SK-N-DZ (cell line): ENCODE measurements around the gene CAMKMT.

Experiments
- DNase-seq: peaks from one replicate; pipeline ENCODE4 v3.0.0-alpha.2; 2015; ENCODE audit warnings: low spot score

The CAMKMT gene

GRCh38 chr2:44741507-44741906 is 379.8 kb downstream of the CAMKMT start:
- no peak for DNase-seq

DNA sequence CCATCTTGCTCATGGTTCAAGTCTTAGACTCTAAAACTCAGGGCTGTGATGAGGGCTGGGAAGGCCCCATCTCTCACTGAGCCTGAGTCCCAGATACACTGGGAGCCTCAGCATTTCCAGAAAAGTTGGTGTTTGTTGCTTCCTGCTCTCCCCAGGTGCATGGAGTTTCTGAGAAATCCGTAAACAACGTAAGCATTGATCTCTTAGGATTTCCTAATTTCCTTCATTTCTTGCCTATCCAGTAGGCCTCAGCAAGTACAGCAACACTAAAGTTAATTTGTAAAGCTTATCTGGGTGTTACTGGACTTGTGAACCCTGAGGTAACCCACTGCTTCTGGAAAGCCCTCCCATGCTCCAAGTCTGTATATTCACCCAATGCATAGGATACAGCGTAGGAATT is 380.3 kb downstream of the CAMKMT start:
- no peak for DNase-seq

DNA sequence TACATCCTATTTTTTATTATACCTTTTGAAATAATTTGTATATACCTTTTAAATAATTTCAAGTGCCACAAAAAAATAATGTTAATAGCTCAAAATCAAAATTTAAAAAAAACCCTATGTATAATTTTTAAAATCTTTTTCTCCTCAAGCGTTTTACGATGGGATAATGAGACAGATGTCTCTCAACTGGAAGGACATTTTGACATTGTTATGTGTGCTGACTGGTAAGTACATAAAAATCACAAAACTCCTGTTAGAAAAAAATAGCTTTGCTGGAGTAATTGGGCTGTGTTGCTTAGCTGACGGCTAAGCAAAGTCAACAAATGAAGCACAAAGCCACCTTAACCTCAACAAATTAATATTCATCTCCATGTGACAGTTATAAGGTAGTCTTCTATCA is 381.7 kb downstream of the CAMKMT start:
- DNase-seq: no peak

GRCh38 chr2:44744961-44745892 is 383.5 kb downstream of the CAMKMT start:
- DNase-seq: peak; percentile 38

DNA sequence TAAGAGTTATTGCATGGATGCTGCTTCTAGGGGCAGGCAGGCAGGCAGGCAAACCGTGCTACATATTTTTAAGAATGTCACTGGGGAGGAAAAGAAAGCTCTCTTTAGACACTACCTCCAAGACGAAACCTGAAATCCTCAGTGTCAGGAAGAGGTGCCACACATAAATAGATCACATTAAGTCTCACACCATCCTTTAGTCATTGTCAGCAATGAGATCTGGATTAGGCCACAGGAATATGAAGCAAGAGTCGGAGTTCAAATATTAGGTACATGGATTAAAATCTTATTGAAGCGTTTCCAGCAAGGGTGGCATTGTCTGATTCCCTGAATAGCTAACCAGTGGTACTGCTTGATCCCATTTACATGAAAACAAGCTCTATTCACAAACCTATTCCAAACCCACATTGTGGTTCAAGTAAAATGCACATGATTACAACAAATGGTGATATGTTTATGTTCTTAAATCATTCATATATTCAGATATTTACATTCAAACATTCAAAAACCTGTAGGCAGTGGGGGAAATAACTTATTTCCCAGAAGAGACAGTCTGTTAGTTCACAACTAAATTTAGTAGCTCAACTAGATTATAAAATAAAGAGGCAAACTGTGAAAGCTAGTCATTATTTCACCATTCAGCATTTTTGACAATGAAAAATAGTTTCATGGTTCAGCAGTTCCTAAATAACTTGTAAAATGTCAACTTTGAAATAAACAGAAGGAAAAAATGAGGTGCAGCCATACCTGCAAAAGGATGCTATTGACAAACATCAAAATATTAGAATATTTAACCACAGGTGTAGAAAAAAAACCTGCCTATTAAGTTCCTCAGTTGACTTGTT is 384.4 kb downstream of the CAMKMT start:
- DNase-seq: no peak

- DNase-seq: no peak
Measured at GRCh38 chr2:44746856-44747615, 385.3 kb downstream of the CAMKMT start.

DNA sequence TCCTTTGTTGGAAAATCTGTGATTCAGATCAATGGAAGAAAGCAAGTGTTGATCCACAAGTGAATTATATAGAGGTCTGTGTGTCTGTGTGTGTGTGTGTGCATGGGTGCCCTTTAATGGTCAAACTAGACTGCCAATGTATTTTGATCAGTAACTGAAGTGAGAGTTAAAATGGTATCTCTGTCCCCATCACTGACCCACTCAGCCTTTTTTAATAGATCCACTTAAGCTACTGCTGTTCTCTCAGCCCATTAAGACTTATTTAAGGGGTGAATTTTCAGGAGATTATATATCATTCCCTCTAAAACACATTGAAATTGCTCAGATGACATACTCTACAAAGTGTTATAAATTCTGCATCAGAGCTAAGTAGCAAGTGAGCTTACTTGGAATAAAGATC is 386.0 kb downstream of the CAMKMT start:
- DNase-seq: peak; percentile 37

GRCh38 chr2:44751754-44752479 is 390.2 kb downstream of the CAMKMT start:
- DNase-seq: no peak

DNA sequence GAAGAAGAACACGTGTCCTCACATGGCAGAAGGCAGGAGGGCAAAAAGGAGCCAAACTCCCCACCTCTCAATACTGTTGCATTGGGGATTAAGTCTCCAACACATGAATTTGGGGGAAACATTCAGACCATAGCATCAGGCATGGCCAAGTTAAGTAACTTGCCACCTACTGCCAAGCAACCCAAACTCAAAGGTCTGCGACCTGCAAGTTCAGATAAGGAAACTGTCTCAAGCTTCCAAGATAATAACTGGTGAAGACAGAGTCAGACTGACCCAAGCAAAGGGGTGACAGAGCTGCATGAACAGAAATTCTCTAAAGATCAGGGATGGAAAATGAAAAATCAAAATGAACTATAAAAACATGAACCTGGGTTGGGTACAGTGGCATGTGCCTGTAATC is 391.0 kb downstream of the CAMKMT start:
- DNase-seq: no peak

GRCh38 chr2:44753552-44754285 is 392.0 kb downstream of the CAMKMT start:
- DNase-seq: no peak

GRCh38 chr2:44758591-44758990 is 396.8 kb downstream of the CAMKMT start:
- DNase-seq: no peak

GRCh38 chr2:44759823-44760222 is 398.1 kb downstream of the CAMKMT start:
- no peak for DNase-seq

GRCh38 chr2:44763275-44763782 is 401.6 kb downstream of the CAMKMT start:
- no peak for DNase-seq

DNA sequence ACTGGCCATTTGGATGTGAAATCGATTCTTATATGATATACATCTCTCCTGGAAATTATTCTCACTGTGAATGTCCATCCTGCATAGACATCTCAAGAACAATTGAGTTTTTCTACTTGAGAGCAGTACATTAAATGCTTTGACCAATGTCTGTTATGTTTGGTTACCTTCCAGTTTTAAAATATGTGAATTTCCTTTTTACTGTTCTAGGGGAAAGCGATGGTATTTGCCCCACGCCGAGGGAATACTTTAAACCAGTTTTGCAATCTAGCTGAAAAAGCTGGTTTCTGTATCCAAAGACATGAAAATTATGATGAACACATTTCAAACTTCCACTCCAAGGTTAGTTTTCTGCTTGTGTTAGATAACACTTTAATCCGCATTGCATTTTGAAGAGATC is 404.5 kb downstream of the CAMKMT start:
- DNase-seq: no peak

GRCh38 chr2:44766777-44767176 is 405.0 kb downstream of the CAMKMT start:
- DNase-seq: peak; percentile 64

DNA sequence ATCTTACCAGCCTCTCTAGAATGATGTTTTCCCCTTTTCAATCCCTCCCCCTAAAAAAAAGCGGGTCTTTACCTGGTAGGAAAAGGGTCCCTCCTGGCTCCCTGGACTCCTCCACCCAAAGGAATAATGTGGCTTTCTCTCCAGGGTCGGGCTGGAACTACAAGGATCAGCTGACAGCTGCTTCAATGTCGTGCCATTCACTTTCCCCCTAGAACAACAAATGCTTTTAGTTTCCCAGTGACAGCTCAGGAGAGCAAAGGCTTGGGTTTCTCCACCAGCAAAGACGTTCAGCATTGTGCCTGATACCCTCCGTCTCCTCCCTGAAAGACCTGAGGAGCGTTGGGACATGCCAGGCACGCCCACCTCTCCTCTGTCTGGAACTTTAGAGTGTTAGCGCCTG is 405.9 kb downstream of the CAMKMT start:
- no peak for DNase-seq

DNA sequence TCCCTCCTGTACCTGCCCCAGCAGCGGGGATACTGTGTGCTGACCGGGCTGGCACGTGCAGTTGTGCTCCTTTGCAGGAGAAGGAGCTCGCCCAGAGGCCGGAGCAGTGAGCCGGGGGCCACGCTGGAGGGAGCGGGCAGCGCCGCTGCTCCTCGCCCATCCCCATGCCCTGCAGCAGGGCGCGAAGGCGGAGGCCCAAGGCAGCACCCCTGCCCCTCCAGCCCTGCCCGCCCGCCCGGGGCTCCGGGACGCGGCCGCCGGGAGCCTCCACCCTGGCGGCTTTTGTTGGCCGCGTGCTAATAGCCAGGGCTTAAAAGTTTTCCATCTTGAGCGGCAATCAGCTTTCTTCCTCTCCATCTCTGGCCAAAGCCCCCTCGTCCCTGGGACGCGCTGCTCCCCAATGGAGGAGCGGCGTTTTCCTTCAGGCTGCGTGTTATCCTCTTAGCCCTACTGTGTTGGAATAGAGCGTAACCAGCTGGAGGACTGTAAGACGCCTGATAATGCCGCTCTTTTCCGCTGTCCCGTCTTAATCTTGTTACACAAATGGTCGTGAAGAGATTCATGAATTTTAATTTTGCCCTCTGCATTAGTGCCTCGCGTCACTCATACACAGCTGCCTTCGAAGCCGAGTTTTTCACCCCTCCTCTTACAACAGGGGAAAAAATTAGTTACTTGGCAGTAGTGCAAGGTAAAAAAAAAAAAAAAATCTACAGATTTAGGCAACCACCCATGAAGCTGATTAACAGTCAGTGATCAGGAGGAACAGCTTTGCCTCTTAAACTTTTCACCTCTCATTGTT is 406.9 kb downstream of the CAMKMT start:
- no peak for DNase-seq

DNA sequence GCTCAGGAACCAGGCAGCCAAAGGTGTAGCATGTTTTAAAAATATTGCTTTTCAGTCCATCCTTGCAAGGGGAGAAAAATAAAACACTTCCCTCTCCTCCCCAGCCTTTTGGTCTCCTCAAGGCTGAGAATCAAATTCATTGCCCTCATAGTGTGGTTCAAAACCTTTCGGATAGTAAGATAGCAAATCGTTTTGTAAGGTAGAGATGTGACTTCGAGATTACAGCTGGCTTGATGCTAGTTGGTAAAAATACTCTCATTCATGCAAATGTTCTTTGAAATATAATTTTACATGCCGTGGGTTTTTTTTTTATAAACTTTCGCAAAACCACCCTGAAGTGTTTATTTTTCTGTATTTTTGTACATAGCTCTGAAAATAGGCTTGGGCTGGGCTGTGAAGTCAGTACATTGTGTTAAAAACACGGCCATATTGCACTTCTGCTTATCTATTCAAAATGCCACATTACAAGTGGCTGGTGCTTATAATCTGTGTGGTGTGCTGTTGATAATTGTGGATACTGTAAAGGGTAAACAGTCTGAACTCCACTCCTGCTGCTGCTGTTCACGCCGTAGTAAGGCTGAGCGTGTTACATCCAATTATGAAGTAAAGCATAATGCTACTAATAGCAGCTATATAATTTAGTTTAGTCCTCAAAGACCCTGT is 407.7 kb downstream of the CAMKMT start:
- no peak for DNase-seq
